ENCODE measurements around the gene ZRANB1. TPM values are rescaled to one million over a fixed set of nuclear protein-coding genes. Genes with fewer than 3 reads are reported as not detected.

ZRANB1 gene
- total and polyA plus RNA-seq, 10 of the 15 experiments (the other 5 are each of a cell fraction or from before 2014, with no cell fraction given): 1.7 to 11.8 (median 6.2) TPM

DNA sequence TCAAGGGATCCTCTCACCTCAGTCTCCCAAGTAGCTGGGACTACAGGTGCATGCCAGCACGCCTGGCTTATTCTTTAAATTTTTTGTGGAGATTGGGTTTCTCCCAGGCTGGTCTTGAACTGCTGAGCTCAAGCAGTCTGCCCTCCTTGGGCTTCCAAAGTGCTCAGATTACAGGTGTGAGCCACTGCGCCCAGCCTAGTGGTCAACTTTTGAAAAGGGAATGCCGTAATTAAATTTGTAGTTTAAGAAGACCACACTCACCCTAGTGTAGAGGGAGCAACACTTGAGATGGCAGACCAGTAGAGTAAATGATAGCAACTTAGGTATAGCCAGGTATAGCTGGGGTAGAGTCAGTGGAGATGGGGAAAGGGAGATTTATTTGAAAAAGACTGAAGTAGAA is 17.6 kb downstream of the ZRANB1 start (continued):
- TF ChIP-seq, protein P1, sequence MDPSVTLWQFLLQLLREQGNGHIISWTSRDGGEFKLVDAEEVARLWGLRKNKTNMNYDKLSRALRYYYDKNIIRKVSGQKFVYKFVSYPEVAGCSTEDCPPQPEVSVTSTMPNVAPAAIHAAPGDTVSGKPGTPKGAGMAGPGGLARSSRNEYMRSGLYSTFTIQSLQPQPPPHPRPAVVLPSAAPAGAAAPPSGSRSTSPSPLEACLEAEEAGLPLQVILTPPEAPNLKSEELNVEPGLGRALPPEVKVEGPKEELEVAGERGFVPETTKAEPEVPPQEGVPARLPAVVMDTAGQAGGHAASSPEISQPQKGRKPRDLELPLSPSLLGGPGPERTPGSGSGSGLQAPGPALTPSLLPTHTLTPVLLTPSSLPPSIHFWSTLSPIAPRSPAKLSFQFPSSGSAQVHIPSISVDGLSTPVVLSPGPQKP (IDR thresholded peaks at IDR 0.05; ENCODE audit: low read depth, low read length): no peak
- TF ChIP-seq, protein P2, sequence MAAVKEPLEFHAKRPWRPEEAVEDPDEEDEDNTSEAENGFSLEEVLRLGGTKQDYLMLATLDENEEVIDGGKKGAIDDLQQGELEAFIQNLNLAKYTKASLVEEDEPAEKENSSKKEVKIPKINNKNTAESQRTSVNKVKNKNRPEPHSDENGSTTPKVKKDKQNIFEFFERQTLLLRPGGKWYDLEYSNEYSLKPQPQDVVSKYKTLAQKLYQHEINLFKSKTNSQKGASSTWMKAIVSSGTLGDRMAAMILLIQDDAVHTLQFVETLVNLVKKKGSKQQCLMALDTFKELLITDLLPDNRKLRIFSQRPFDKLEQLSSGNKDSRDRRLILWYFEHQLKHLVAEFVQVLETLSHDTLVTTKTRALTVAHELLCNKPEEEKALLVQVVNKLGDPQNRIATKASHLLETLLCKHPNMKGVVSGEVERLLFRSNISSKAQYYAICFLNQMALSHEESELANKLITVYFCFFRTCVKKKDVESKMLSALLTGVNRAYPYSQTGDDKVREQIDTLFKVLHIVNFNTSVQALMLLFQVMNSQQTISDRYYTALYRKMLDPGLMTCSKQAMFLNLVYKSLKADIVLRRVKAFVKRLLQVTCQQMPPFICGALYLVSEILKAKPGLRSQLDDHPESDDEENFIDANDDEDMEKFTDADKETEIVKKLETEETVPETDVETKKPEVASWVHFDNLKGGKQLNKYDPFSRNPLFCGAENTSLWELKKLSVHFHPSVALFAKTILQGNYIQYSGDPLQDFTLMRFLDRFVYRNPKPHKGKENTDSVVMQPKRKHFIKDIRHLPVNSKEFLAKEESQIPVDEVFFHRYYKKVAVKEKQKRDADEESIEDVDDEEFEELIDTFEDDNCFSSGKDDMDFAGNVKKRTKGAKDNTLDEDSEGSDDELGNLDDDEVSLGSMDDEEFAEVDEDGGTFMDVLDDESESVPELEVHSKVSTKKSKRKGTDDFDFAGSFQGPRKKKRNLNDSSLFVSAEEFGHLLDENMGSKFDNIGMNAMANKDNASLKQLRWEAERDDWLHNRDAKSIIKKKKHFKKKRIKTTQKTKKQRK (IDR thresholded peaks at IDR 0.05; ENCODE audit: low read depth, low read length): no peak
- no peak for TF ChIP-seq BACH1 (IDR thresholded peaks at IDR 0.05; ENCODE audit: borderline replicate concordance)
- TF ChIP-seq, protein P3, sequence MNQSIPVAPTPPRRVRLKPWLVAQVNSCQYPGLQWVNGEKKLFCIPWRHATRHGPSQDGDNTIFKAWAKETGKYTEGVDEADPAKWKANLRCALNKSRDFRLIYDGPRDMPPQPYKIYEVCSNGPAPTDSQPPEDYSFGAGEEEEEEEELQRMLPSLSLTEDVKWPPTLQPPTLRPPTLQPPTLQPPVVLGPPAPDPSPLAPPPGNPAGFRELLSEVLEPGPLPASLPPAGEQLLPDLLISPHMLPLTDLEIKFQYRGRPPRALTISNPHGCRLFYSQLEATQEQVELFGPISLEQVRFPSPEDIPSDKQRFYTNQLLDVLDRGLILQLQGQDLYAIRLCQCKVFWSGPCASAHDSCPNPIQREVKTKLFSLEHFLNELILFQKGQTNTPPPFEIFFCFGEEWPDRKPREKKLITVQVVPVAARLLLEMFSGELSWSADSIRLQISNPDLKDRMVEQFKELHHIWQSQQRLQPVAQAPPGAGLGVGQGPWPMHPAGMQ (IDR thresholded peaks at IDR 0.05; ENCODE audit: borderline replicate concordance): no peak
- no peak for TF ChIP-seq MTA2 (IDR thresholded peaks at IDR 0.05; ENCODE audit: low read depth)

DNA sequence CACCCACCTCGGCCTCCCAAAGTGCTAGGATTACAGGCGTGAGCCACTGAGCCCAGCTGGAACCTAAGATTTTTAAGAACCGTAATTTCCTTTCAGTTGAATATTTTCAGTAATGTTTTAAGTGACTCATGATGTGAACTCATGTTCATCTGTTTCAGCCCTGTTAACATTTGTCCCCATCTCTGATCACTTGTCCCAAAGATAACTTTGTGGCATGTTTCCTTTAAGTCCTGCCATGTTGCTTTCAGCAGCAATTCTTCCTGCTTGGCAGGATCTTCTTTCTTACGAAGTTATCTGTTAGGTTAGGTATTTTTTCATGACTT is 19.3 kb downstream of the ZRANB1 start:
- Histone ChIP-seq H3K4me1 (ENCODE audit: control insufficient read depth, insufficient read depth, low read length) (peaks cover 17% of the 10 kb centered on the region), H3K36me3 (ENCODE audit: control insufficient read depth in 2 of 2, insufficient read depth in 2 of 2, low read length in 1 of 2) (no peaks in the 10 kb centered on the region), H3K79me2 (ENCODE audit: control insufficient read depth, insufficient read depth, low read length) (peaks cover 15% of the 10 kb centered on the region), H4K20me1 (ENCODE audit: control insufficient read depth, insufficient read depth) (no peaks in the 10 kb centered on the region), H3K9me3 (replicated peaks; ENCODE audit: control insufficient read depth, insufficient read depth, low read length) (no peaks in the 10 kb centered on the region), H3K27me3 (replicated peaks in 1 of 2; ENCODE audit: control insufficient read depth in 2 of 2, insufficient read depth in 2 of 2, low read length in 1 of 2) (no peaks in the 10 kb centered on the region), H3K4me3 (no peak overlapping the region), H3K9ac (ENCODE audit: control insufficient read depth, insufficient read depth, low read length) (no peak overlapping the region), H3K27ac (ENCODE audit: control insufficient read depth, insufficient read depth) (peak overlapping the region; percentile 9; the same call in 1 of the 2 replicates), H3K4me2 (ENCODE audit: control insufficient read depth, insufficient read depth) (no peak overlapping the region; the same call in 1 of the 2 replicates), H2AFZ (ENCODE audit: control insufficient read depth, low read depth, low read length) (no peak overlapping the region)
- FAIRE-seq (no peak), DNase-seq (ENCODE audit: low read depth, low spot score) (no peak), ATAC-seq (0 out of 3 replicates have a peak, but pooled peaks have one; percentile 22)
- ChIA-PET RAD21 (ENCODE audit: unreplicated experiment) (interaction anchor here (1.7 kb wide), 1 partner anchor 10 kb away, joined by 5 read pairs; no protein-coding TSS in a partner anchor), POLR2A (no interaction called here), SMC1A (ENCODE audit: uncharacterized antibody, unreplicated experiment) (interaction anchor here (1.0 to 1.6 kb wide), 2 partner anchors 9 to 15 kb away, joined by 3 to 6 read pairs; no protein-coding TSS in a partner anchor), CTCF (interaction anchor here (1.4 kb wide), 1 partner anchor 32 kb away, joined by 4 read pairs; no protein-coding TSS in a partner anchor)
- 81% methylated on average over 4 of the region's 4 CpGs for WGBS (ENCODE audit: insufficient coverage, insufficient replicate concordance, low lambda C conversion rate, missing lambda C conversion rate)
- in situ Hi-C loops (cut with MboI) (no loop called here), intact Hi-C loops (cut with micrococcal nuclease; ENCODE audit: unreplicated experiment) (loop anchor here (5.0 kb wide), 1 partner anchor 44 kb away; no protein-coding TSS in a partner anchor)
- no TSS peak for BruUV-seq (replicated peaks)
- TF ChIP-seq CHD4 (IDR thresholded peaks at IDR 0.05) (no peak), TCF3 (IDR thresholded peaks at IDR 0.05; ENCODE audit: borderline replicate concordance, insufficient read depth, low read depth, low read length) (no peak), POU2F2 (IDR thresholded peaks at IDR 0.05; ENCODE audit: borderline replicate concordance, low read depth, low read length) (no peak), IRF4 (IDR thresholded peaks at IDR 0.05; ENCODE audit: low read depth, low read length) (no peak), CREM (IDR thresholded peaks at IDR 0.05; ENCODE audit: low read depth) (no peak), KAT2A (conservative IDR thresholded peaks at IDR 0.05; ENCODE audit: control insufficient read depth, low read depth, low read length) (no peak), NR2F1 (conservative IDR thresholded peaks at IDR 0.05) (no peak)
- TF ChIP-seq, protein P4, sequence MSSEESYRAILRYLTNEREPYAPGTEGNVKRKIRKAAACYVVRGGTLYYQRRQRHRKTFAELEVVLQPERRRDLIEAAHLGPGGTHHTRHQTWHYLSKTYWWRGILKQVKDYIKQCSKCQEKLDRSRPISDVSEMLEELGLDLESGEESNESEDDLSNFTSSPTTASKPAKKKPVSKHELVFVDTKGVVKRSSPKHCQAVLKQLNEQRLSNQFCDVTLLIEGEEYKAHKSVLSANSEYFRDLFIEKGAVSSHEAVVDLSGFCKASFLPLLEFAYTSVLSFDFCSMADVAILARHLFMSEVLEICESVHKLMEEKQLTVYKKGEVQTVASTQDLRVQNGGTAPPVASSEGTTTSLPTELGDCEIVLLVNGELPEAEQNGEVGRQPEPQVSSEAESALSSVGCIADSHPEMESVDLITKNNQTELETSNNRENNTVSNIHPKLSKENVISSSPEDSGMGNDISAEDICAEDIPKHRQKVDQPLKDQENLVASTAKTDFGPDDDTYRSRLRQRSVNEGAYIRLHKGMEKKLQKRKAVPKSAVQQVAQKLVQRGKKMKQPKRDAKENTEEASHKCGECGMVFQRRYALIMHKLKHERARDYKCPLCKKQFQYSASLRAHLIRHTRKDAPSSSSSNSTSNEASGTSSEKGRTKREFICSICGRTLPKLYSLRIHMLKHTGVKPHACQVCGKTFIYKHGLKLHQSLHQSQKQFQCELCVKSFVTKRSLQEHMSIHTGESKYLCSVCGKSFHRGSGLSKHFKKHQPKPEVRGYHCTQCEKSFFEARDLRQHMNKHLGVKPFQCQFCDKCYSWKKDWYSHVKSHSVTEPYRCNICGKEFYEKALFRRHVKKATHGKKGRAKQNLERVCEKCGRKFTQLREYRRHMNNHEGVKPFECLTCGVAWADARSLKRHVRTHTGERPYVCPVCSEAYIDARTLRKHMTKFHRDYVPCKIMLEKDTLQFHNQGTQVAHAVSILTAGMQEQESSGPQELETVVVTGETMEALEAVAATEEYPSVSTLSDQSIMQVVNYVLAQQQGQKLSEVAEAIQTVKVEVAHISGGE (CRISPR knock-in tag; IDR thresholded peaks at IDR 0.05): no peak
